ENCODE results near the gene ARHGAP23.

Gene ARHGAP23

GRCh38 chr17:38428112-38428642 is at the start of gene ARHGAP23:
Gene ARHGAP23, plus strand, starts transcription at chr17:38428464. Its CDS starts 22 bp downstream, at chr17:38428486.
- DNase-seq (ENCODE audit: low read depth) = no peak

- DNase-seq (ENCODE audit: low read depth) = no peak
Observed at GRCh38 chr17:38379448-38379847, 48.8 kb upstream of the ARHGAP23 start.

- DNase-seq (ENCODE audit: low read depth) = no peak
Observed at GRCh38 chr17:38395090-38395489, 33.2 kb upstream of the ARHGAP23 start.

GRCh38 chr17:38397227-38397626 is 31.0 kb upstream of the ARHGAP23 start:
- DNase-seq (ENCODE audit: low read depth) = no peak

- no peak for DNase-seq (ENCODE audit: low read depth)
Observed at GRCh38 chr17:38400286-38400685, 28.0 kb upstream of the ARHGAP23 start.

GRCh38 chr17:38401459-38401858 is 26.8 kb upstream of the ARHGAP23 start:
- no peak for DNase-seq (ENCODE audit: low read depth)

GRCh38 chr17:38402897-38403296 is 25.4 kb upstream of the ARHGAP23 start:
- DNase-seq (ENCODE audit: low read depth) = no peak

- DNase-seq (ENCODE audit: low read depth) = no peak
Observed at GRCh38 chr17:38403491-38403890, 24.8 kb upstream of the ARHGAP23 start.

GRCh38 chr17:38404174-38404943 is 23.9 kb upstream of the ARHGAP23 start:
- DNase-seq (ENCODE audit: low read depth) = no peak

GRCh38 chr17:38405654-38406053 is 22.6 kb upstream of the ARHGAP23 start:
- DNase-seq (ENCODE audit: low read depth) = no peak

- no peak for DNase-seq (ENCODE audit: low read depth)
Observed at GRCh38 chr17:38410201-38410600, 18.1 kb upstream of the ARHGAP23 start.

- DNase-seq (ENCODE audit: low read depth) = no peak
Observed at GRCh38 chr17:38415250-38416194, 12.7 kb upstream of the ARHGAP23 start.

- no peak for DNase-seq (ENCODE audit: low read depth)
Observed at GRCh38 chr17:38416840-38417209, 11.4 kb upstream of the ARHGAP23 start.

GRCh38 chr17:38417210-38417951 is 10.9 kb upstream of the ARHGAP23 start:
- DNase-seq (ENCODE audit: low read depth) = no peak

GRCh38 chr17:38418062-38418692 is 10.1 kb upstream of the ARHGAP23 start:
- no peak for DNase-seq (ENCODE audit: low read depth)

GRCh38 chr17:38418693-38419507 is 9.4 kb upstream of the ARHGAP23 start:
- DNase-seq (ENCODE audit: low read depth) = no peak

- DNase-seq (ENCODE audit: low read depth) = no peak
Observed at GRCh38 chr17:38419508-38419981, 8.7 kb upstream of the ARHGAP23 start.

GRCh38 chr17:38420518-38420917 is 7.7 kb upstream of the ARHGAP23 start:
- no peak for DNase-seq (ENCODE audit: low read depth)

GRCh38 chr17:38421171-38421841 is 7.0 kb upstream of the ARHGAP23 start:
- no peak for DNase-seq (ENCODE audit: low read depth)
